Activated naive CD8-positive, alpha-beta T cell treated with anti-CD3 and anti-CD28 coated beads, Interleukin-2, amount 50 U/mL, for 24 hours (primary cell): ENCODE measurements around the gene DNAJC5.
"Not testable (repeated sequence)": the region's sequence is repeated elsewhere in the genome, so short reads cannot be mapped to it uniquely, and the experiment has no call there.

ENCODE experiments used
- ATAC-seq: fragments of 150-1000 bp; cut with Tn5 transposase; one replicate; pipeline ENCODE4 v1.10.0; 2021
- DNase-seq: peaks from one replicate; pipeline ENCODE4 v3.0.0; 2021
- H3K27ac Mint-ChIP-seq: one replicate; pipeline ENCODE4 v1.8.0; 2021; ENCODE audit warnings: mild to moderate bottlenecking, mixed read lengths
- H3K27me3 Mint-ChIP-seq: one replicate; pipeline ENCODE4 v1.8.0; 2021; ENCODE audit warnings: mixed read lengths
- H3K36me3 Mint-ChIP-seq: one replicate; pipeline ENCODE4 v1.8.0; 2021; ENCODE audit warnings: low read depth, mixed read lengths
- H3K4me1 Mint-ChIP-seq: one replicate; pipeline ENCODE4 v1.8.0; 2021; ENCODE audit warnings: mixed read lengths
- H3K4me3 Mint-ChIP-seq: one replicate; pipeline ENCODE4 v1.8.0; 2021; ENCODE audit warnings: mild to moderate bottlenecking, moderate library complexity, mixed read lengths
- H3K9me3 Mint-ChIP-seq: one replicate; pipeline ENCODE4 v1.8.0; 2021; ENCODE audit warnings: mixed read lengths

DNAJC5 gene

DNA sequence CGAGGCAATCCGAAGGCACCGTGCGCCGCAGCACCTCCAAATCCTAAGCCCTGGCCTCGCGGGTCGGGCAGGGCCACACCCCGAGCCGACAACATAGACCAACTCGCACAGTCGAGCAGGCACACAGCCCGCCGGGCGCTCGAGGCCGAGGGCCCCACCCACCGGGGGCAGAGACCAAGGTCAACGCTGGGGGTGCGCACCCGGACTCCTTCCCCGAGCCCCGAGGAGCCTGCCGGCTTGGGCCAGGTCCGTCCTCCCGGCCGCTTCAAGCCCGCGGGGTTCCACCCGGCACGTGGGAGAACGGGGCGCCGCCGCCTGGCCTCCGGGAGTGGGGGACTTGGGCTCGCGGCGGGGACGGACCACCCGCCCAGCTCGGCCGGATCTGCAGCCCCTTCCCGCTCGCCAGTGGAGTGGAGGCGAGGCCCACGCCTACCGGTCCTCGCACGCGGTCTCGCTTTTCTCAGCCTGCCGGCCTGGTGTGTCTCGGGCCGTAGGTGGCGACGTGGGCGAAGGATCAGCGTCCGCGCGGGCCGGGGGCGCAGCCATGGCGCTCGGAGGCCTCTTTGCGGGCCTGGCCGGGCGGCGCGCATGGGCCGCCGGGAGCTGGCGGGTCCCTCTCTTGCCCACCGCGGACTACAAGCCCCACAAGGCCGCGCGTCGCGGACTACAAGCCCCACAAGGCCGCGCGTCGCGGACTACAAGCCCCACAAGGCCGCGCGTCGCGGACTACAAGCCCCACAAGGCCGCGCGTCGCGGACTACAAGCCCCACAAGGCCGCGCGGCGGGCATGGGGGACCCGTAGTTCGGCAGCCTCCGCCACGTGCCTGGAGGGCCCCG is 61.1 kb downstream of the DNAJC5 start, which contains the start of gene UCKL1:
TSS of gene UCKL1 (minus strand) at position 590 of the 837 bp plus-strand sequence. CDS start at position 546, 44 bp downstream.
- Mint-ChIP-seq H3K9me3 (no peaks in the 10 kb centered on the region), H3K4me1 (peaks cover 49% of the 10 kb centered on the region), H3K27ac (peak within 1 kb of the TSS; percentile 86), H3K27me3 (no peaks in the 10 kb centered on the region), H3K4me3 (peak within 1 kb of the TSS; percentile 82), H3K36me3 (no peaks in the 10 kb centered on the region)
- DNase-seq: peak; percentile 88
- ATAC-seq: peak; percentile 78

DNA sequence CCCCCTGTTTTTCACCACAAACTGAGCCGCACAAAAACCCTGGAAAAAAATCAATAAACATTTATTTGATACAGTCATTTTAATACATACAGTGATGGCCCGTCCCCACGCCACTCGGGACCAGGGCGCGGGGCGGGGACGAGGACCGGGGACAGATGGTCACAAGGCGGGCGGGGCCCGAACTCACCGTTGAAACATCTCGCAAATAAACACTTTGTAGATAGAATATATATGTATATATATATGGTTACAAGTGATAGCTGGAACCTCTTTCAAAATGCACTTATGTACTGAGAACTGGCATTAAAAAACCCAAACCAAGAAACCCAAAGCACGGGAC is 61.7 kb downstream of the DNAJC5 start:
- H3K36me3 Mint-ChIP-seq: no peaks in the 10 kb centered on the region
- peak overlapping the region; percentile 82 for H3K4me3 Mint-ChIP-seq
- ATAC-seq: no peak
- H3K27ac Mint-ChIP-seq: peak overlapping the region; percentile 86
- DNase-seq: no peak
- peaks cover 49% of the 10 kb centered on the region for H3K4me1 Mint-ChIP-seq
- no peaks in the 10 kb centered on the region for H3K27me3 Mint-ChIP-seq
- no peaks in the 10 kb centered on the region for H3K9me3 Mint-ChIP-seq

DNA sequence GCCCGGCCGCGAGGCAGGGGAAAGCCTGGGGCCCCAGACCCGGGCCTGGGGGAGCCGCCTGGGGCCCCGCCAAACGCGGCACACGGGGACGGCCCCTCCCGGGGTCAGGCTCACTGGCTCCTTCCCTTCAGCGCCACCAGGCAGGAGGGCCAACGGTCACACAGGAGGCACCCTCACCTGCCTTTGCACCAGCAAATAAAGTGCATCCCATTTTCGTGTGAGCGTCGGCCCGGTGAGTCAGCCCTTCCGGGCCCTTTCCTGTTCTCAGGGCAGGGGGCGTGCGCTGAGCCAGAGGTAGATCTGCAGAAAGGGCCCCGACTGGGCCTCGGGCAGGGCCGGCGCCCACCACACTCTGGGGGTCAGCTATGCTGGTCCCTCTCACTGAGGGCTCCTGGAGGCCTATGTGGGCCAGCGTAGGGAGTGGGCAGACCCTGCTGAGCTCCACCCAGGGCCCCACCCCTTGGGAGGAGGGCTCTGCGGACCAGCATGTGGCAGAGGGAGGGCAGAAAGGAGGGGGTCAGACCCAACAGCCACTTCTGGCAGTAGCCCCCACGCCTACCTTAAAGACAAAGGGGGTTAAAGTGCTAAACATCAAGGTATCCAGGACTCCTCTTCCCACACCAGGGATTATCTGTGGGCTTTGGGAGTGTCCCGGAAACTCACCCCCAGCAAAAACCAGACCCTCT is 62.2 kb downstream of the DNAJC5 start:
- H3K9me3 Mint-ChIP-seq: no peaks in the 10 kb centered on the region
- H3K4me3 Mint-ChIP-seq: peak overlapping the region; percentile 82
- H3K27ac Mint-ChIP-seq: peak overlapping the region; percentile 86
- DNase-seq (peak; percentile 77), ATAC-seq (peak; percentile 64)
- no peaks in the 10 kb centered on the region for H3K36me3 Mint-ChIP-seq
- peaks cover 47% of the 10 kb centered on the region for H3K4me1 Mint-ChIP-seq
- H3K27me3 Mint-ChIP-seq: no peaks in the 10 kb centered on the region

DNA sequence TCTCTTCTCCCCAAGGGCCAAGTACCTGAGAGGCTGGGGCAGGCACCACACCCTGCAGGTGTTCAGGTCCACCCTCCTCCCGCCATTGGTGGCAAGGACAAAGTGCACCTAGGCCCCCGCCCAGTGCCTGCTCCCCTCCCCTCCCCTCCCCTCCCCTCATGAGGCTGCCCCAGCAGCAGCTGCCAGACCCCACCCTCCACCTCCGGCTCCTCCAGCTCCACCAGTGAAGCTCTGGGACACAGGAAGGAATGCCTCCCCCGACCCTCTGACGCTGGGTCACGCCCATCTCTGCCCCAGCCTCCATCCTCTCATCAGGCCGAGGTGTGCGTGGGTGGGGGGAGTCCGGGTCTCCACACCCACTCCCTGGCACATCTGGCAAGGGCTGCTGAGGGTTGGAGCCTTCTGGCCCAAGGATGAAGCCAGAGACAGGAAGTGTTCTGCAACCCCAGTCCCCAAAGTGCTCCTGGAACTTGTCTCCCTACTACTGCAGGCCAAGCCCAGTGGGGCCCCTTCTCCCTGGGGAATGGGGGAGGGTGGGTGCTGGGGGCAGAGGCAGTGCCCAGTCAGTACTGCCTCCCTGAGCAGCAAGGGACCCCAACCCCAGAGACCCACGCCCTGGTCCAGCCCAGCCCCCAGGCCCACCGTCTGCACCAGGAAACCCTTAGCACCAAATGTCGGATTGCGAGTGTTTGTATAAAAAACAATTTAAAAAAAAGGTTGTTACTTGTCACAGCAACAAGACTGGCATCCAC is 62.9 kb downstream of the DNAJC5 start:
- ATAC-seq: no peak
- Mint-ChIP-seq H3K4me3 (peak overlapping the region; percentile 82), H3K9me3 (no peaks in the 10 kb centered on the region), H3K36me3 (peaks cover 2% of the 10 kb centered on the region), H3K4me1 (peaks cover 43% of the 10 kb centered on the region), H3K27ac (peak overlapping the region; percentile 86), H3K27me3 (no peaks in the 10 kb centered on the region)
- DNase-seq: peak; percentile 66

- Mint-ChIP-seq H3K27me3 (no peaks in the 10 kb centered on the region), H3K27ac (peak overlapping the region; percentile 70), H3K36me3 (peaks cover 3% of the 10 kb centered on the region), H3K4me3 (no peak overlapping the region), H3K9me3 (no peaks in the 10 kb centered on the region), H3K4me1 (peaks cover 37% of the 10 kb centered on the region)
- DNase-seq: no peak
- ATAC-seq: no peak
These were observed 63.5 kb downstream of the DNAJC5 start for GRCh38 chr20:63958471-63958870.

GRCh38 chr20:63958964-63959698 is 64.2 kb downstream of the DNAJC5 start:
- Mint-ChIP-seq H3K36me3 (peaks cover 3% of the 10 kb centered on the region), H3K4me3 (no peak overlapping the region), H3K4me1 (peaks cover 30% of the 10 kb centered on the region), H3K27ac (no peak overlapping the region), H3K27me3 (no peaks in the 10 kb centered on the region), H3K9me3 (no peaks in the 10 kb centered on the region)
- DNase-seq (no peak), ATAC-seq (no peak)

GRCh38 chr20:63959699-63960075 is 64.8 kb downstream of the DNAJC5 start:
- ATAC-seq (no peak), DNase-seq (no peak)
- H3K27ac Mint-ChIP-seq: no peak overlapping the region
- no peaks in the 10 kb centered on the region for H3K27me3 Mint-ChIP-seq
- H3K4me1 Mint-ChIP-seq: peaks cover 25% of the 10 kb centered on the region
- peaks cover 3% of the 10 kb centered on the region for H3K36me3 Mint-ChIP-seq
- no peak overlapping the region for H3K4me3 Mint-ChIP-seq
- H3K9me3 Mint-ChIP-seq: no peaks in the 10 kb centered on the region

GRCh38 chr20:63960654-63961621 is 66.0 kb downstream of the DNAJC5 start:
- H3K4me1 Mint-ChIP-seq: peaks cover 19% of the 10 kb centered on the region
- not testable (repeated sequence) for H3K9me3 Mint-ChIP-seq, H3K27ac Mint-ChIP-seq, H3K4me3 Mint-ChIP-seq, H3K36me3 Mint-ChIP-seq, H3K27me3 Mint-ChIP-seq, DNase-seq, ATAC-seq

- Mint-ChIP-seq H3K27me3 (no peaks in the 10 kb centered on the region), H3K4me1 (peaks cover 17% of the 10 kb centered on the region)
- ATAC-seq: no peak
These were observed 66.9 kb downstream of the DNAJC5 start for GRCh38 chr20:63961664-63962425.

GRCh38 chr20:63962426-63963347 is 67.8 kb downstream of the DNAJC5 start:
- no peak overlapping the region for H3K27ac Mint-ChIP-seq
- H3K4me3 Mint-ChIP-seq: no peak overlapping the region
- no peaks in the 10 kb centered on the region for H3K9me3 Mint-ChIP-seq
- no peaks in the 10 kb centered on the region for H3K27me3 Mint-ChIP-seq
- H3K36me3 Mint-ChIP-seq: peaks cover 8% of the 10 kb centered on the region
- no peak for DNase-seq
- H3K4me1 Mint-ChIP-seq: peaks cover 9% of the 10 kb centered on the region
- no peak for ATAC-seq

More at GRCh38 chr20:63961664-63962425, 66.9 kb downstream of the DNAJC5 start:
- peaks cover 8% of the 10 kb centered on the region for H3K36me3 Mint-ChIP-seq
- no peak for DNase-seq
- H3K4me3 Mint-ChIP-seq: no peak overlapping the region
- H3K27ac Mint-ChIP-seq: no peak overlapping the region
- no peaks in the 10 kb centered on the region for H3K9me3 Mint-ChIP-seq

DNA sequence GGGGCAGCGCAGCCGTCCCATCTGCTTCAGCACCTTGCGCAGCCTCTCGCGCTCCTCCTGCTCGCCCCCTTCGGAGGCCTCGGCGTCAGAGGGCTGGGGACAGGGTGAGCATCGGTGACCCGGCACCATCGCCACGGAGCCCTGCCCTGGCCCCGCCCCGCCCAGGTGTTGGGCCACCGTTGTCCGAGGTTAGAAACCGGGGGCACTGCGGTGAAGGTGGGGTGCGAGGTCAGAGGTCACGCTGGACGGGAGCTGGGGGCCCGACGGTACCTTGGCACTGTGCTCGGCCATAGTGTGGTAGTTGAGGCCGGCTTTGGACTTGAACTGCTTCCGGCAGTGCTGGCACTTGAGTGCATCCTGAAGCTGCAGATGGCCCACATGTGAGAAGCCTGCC is 68.4 kb downstream of the DNAJC5 start:
- Mint-ChIP-seq H3K4me1 (peaks cover 4% of the 10 kb centered on the region), H3K27me3 (no peaks in the 10 kb centered on the region), H3K9me3 (no peaks in the 10 kb centered on the region), H3K27ac (no peak overlapping the region), H3K4me3 (no peak overlapping the region), H3K36me3 (peaks cover 8% of the 10 kb centered on the region)
- no peak for ATAC-seq
- DNase-seq: no peak

GRCh38 chr20:63963784-63964301 is 68.9 kb downstream of the DNAJC5 start:
- H3K4me1 Mint-ChIP-seq: peaks cover 6% of the 10 kb centered on the region
- DNase-seq: no peak
- no peak overlapping the region for H3K4me3 Mint-ChIP-seq
- H3K9me3 Mint-ChIP-seq: no peaks in the 10 kb centered on the region
- no peaks in the 10 kb centered on the region for H3K27me3 Mint-ChIP-seq
- no peak for ATAC-seq
- H3K36me3 Mint-ChIP-seq: peaks cover 9% of the 10 kb centered on the region
- no peak overlapping the region for H3K27ac Mint-ChIP-seq
